Measurements from ENCODE around the gene PTCD2.
"Not testable (repeated sequence)": the region's sequence is repeated elsewhere in the genome, so short reads cannot be mapped to it uniquely, and the experiment has no call there.

Gene PTCD2

DNA sequence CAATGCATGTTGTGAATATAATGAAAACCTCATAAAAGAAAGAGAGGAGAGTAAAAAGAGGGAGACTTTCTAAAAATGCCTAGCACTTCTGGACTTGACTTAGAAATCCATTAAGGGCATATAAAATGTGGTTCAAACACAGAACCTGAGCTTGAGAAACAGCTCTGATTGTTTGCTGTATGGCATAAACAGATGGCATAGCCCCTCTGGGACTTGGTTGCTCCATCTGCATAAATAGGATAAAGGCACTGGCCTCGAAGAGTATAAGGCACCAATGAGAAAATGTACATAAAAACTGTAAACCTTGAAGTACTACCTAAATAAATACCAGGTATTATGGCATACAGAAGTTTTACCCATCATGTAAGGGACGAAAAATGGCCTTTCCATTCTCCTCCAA lies 23.9 kb upstream of the PTCD2 start:
- DNase-seq (ENCODE audit: low spot score): no peak

DNA sequence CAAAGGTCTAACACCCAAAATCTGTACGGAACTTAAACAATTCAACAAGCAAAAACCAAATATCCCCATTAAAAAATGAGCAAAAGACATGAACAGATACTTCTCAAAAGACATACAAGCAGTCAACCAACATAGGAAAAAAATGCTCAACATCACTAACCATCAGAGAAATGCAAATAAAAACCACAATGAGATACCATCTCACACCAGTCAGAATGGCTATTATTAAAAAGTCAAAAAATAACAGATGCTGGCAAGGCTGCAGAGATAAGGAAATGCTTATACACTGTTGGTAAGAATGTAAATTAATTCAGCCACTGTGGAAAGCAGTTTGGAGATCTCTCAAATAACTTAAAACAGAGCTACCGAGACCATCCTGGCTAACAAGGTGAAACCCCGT lies 22.0 kb upstream of the PTCD2 start:
- DNase-seq (ENCODE audit: low spot score): not testable (repeated sequence)

DNA sequence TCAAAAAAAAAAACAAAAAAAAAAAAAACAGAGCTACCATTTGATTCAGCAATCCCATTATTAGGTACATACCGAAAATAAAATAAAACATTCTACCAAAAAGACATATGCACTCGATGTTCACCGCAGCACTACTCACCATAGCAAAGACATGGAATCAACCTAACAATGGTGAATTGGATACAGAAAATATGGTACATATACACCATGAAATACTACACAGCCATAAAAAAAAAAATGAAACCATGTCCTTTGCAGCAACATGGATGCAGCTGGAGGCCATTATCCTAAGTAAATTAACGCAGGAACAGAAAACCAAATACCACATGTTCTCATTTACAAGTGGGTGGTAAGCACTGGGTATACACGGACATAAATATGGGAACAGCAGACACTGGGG lies 21.5 kb upstream of the PTCD2 start:
- no peak for DNase-seq (ENCODE audit: low spot score)

- DNase-seq (ENCODE audit: low spot score): no peak
These were observed 19.4 kb upstream of the PTCD2 start for GRCh38 chr5:72300590-72301339.

GRCh38 chr5:72301557-72301956 lies 18.6 kb upstream of the PTCD2 start:
- no peak for DNase-seq (ENCODE audit: low spot score)

GRCh38 chr5:72302171-72302570 lies 18.0 kb upstream of the PTCD2 start:
- no peak for DNase-seq (ENCODE audit: low spot score)

GRCh38 chr5:72305194-72306142 lies 14.7 kb upstream of the PTCD2 start:
- no peak for DNase-seq (ENCODE audit: low spot score)

GRCh38 chr5:72307573-72307967 lies 12.6 kb upstream of the PTCD2 start:
- DNase-seq (ENCODE audit: low spot score): no peak

GRCh38 chr5:72307968-72308852 lies 12.0 kb upstream of the PTCD2 start:
- DNase-seq (ENCODE audit: low spot score): peak; percentile 97

DNA sequence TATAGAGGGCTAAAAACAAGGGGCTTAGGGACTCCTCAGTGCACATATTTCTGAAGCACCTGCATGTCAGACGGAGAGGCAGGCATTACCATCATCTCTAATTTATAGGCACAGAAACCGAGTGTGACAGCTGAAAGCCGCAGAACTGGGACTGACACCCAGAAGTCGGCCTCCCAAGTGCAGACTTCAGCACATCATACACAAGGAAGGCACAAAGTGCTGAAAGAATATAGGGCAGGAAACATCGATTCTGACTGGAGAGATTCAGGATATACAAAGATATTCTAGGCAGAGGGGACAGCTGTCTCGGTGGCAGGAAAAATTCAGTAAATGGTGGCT lies 11.4 kb upstream of the PTCD2 start:
- DNase-seq (ENCODE audit: low spot score): no peak

- DNase-seq (ENCODE audit: low spot score): no peak
These were observed 7.0 kb upstream of the PTCD2 start for GRCh38 chr5:72313141-72313540.

GRCh38 chr5:72314571-72315172 lies 5.5 kb upstream of the PTCD2 start:
- peak; percentile 61 for DNase-seq (ENCODE audit: low spot score)

GRCh38 chr5:72319435-72319975 lies 668 bp upstream of the PTCD2 start:
- DNase-seq (ENCODE audit: low spot score): not testable (repeated sequence)

- DNase-seq (ENCODE audit: low spot score): no peak
These were observed 4.1 kb downstream of the PTCD2 start for GRCh38 chr5:72324189-72324825.

DNA sequence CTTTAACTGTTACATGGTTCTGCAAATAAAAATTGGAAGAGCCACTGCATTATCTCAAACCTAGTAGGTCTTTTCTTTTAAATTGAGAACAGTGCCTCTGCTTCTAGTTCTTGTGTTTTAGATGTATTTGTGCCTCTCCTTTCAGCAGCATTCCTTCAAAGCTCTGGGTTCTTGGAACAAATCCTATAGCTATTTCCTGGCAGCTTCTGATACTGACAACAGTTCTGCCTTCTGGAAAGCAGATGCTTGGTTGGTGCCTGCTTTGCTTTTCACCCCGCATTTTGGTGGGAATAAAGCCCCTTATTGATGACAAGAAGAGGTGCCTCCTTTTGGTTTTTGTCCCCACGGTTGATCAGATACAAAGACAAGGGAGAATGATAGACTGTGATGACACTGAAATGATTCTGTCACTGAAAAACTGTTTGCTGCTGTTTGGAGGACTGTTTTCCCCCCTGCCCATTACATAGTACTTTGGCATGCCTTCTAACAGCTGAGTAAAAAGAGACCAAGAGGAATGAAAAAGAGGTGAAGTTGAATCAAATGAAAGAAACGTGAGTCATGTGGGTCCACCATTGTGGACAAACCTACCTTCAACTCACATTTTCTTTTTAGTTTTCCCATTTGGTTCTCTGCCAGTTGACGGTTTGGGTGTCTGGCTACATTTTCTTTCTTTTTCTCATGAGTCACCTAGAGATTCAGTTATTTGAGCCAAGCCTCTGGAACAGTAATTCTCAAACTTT lies 5.6 kb downstream of the PTCD2 start:
- no peak for DNase-seq (ENCODE audit: low spot score)

GRCh38 chr5:72326306-72326649 lies 6.1 kb downstream of the PTCD2 start:
- DNase-seq (ENCODE audit: low spot score): no peak

DNA sequence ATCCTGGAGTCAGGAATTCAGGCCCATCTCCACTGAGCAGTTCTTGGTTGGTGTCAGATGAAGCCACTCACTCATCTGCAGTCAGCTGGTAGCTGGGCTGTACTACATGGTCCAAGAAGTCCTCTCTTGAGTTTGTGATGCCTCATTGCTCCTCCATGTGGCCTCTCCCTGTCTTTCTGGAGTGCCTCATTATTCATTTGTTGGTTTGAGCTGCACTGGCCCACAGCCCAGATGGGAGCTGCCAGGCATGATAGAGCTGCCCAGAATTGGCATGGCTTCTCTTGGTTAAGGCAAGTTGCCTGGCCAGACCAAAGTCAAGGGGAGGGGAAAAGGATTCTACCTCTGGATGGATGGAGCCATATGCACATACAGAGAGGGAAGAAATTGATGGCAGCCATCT lies 8.0 kb downstream of the PTCD2 start:
- DNase-seq (ENCODE audit: low spot score): no peak

DNA sequence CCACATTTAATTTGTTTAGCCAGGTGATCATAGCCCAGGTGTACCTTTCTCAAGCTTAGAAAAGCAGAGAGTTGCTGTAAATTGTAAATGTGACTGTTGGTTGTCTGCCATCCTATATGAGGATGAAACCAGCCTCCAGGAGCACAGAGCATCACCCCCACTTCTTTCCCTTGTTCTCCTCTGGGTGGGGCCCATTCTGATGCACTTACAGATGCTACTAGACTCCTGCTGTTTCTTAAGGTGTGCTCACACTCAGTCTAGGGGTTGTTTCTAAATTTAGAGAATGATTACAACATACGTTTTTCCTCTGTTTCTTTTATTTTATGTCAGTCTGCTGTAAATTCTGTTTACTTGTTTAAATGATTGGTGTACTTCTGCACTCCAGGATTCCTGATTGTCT lies 10.5 kb downstream of the PTCD2 start:
- no peak for DNase-seq (ENCODE audit: low spot score)

- no peak for DNase-seq (ENCODE audit: low spot score)
These were observed 17.0 kb downstream of the PTCD2 start for GRCh38 chr5:72337159-72337558.

GRCh38 chr5:72338689-72339209 lies 18.6 kb downstream of the PTCD2 start:
- no peak for DNase-seq (ENCODE audit: low spot score)

Measured in hematopoietic multipotent progenitor cell treated with erythropoietin and hydrocortisone succinate and interleukin-3 and kit ligand, for 15 days (in vitro differentiated cells).